ENCODE results near the gene XRN1.

The XRN1 gene

DNA sequence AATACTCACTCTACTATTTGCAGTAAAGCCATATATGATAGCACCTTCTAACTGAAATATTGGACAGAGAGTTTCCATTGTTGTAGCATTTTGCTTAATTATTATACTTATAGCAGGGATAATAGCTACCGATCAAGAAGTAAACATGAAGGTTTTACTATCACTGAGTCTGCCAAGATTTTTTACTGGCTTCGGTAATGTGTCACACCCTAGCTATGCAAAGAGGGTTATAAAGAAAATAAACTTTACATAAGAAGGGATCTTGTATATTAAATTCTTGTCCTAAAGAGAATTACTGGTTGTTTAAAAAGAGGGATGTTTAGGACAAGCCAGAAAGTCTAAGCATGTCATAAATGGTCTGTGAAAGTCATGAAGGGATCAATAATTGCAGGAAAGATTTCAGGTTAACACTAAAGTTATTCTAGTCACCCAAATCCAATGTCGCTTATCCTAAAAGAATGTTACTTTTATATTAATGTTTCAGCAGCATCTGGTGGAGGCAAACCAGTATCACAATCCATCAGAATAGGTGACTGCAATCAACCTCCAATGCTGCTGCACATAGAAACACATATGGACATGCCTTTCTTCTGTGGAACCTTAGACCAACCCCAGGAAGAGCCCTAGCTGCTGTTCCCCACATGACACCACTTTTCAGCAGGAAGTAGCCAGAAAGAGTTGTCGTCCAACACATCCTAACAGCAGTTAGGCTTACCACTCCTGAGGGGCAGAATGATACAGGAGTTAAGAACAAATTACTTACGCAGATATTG lies 159.8 kb downstream of the XRN1 start:
- H3K36me3 ChIP-seq (ENCODE audit: insufficient read depth, low read length), result no peaks in the 10 kb centered on the region
- H3K4me1 ChIP-seq (ENCODE audit: insufficient read depth, low read length), result no peaks in the 10 kb centered on the region
- H2AFZ ChIP-seq (ENCODE audit: low read depth, low read length), result no peak overlapping the region
- peaks cover 7% of the 10 kb centered on the region for H3K9me3 ChIP-seq (ENCODE audit: low read length)
- H3K27me3 ChIP-seq (ENCODE audit: insufficient read depth, low read length), result no peaks in the 10 kb centered on the region
- no peak overlapping the region for H3K4me3 ChIP-seq (ENCODE audit: low read length)

DNA sequence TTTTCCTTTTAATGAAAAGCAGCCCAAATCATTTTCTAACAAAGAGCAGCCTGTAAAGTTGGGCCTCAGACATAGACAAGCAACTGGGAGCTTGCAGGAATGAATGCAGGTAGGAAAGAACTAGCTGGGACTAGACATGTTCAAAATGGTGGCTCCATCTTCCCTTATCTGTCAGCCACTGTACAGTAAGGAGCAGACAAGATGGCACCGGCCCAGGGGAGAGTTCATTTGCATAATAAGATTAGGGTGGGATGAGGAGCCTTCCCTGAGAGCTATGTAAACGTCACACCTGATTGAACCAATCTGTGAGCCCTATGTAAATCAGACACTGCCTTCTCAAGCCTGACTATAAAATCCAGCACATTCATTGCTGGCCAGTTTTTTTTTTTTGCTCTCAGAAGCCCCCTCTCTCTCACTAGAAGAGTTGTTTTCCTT lies 162.7 kb downstream of the XRN1 start:
- Histone ChIP-seq H2AFZ (ENCODE audit: low read depth, low read length) (no peak overlapping the region), H3K4me1 (ENCODE audit: insufficient read depth, low read length) (no peaks in the 10 kb centered on the region), H3K36me3 (ENCODE audit: insufficient read depth, low read length) (no peaks in the 10 kb centered on the region), H3K9me3 (ENCODE audit: low read length) (peaks cover 7% of the 10 kb centered on the region), H3K4me3 (ENCODE audit: low read length) (no peak overlapping the region), H3K27me3 (ENCODE audit: insufficient read depth, low read length) (no peaks in the 10 kb centered on the region)

DNA sequence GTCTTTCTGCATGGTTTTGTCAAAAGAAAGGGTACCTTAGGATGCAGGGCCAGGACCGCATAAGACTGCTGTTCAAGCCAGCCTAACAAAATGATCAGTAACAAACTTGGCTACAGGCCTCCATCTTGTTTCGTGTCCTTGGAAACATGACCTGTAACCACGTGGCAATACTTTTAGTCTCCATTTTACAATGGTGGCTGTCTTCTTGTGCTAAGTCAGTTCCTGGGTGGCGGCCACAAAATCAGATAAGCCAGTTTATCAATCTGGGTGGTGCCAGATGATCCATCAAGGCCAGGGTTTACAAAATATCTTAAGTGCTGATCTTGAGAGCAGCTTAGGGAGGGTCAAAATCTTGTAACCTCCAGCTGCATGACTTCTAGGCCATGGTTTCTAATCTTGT lies 165.3 kb downstream of the XRN1 start:
- H2AFZ ChIP-seq (ENCODE audit: low read depth, low read length), result no peak overlapping the region
- H3K4me1 ChIP-seq (ENCODE audit: insufficient read depth, low read length), result peaks cover 3% of the 10 kb centered on the region
- H3K36me3 ChIP-seq (ENCODE audit: insufficient read depth, low read length), result no peaks in the 10 kb centered on the region
- no peaks in the 10 kb centered on the region for H3K27me3 ChIP-seq (ENCODE audit: insufficient read depth, low read length)
- H3K4me3 ChIP-seq (ENCODE audit: low read length), result no peak overlapping the region
- no peaks in the 10 kb centered on the region for H3K9me3 ChIP-seq (ENCODE audit: low read length)

DNA sequence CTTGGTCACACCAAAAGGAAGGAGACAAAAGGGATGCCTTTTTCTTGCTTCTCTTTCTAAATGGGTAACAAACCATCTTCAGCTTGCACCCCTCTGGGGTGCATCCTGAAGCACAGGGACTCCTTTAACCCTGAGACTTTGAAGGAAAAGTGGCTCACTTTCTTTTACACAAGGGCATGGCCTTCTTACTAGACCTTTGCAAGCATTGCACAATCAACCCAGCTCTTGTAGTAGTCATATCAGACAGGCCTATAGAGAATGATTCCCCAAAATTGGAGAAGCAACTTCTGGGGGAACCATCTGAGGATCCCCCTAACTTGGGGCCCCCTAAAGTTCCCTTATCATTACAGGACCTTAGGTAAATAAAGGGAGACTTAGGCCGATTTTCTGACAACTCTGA lies 166.4 kb downstream of the XRN1 start:
- Histone ChIP-seq H3K36me3 (ENCODE audit: insufficient read depth, low read length) (no peaks in the 10 kb centered on the region), H3K9me3 (ENCODE audit: low read length) (no peaks in the 10 kb centered on the region), H3K27me3 (ENCODE audit: insufficient read depth, low read length) (no peaks in the 10 kb centered on the region), H2AFZ (ENCODE audit: low read depth, low read length) (no peak overlapping the region), H3K4me1 (ENCODE audit: insufficient read depth, low read length) (peaks cover 3% of the 10 kb centered on the region), H3K4me3 (ENCODE audit: low read length) (no peak overlapping the region)

DNA sequence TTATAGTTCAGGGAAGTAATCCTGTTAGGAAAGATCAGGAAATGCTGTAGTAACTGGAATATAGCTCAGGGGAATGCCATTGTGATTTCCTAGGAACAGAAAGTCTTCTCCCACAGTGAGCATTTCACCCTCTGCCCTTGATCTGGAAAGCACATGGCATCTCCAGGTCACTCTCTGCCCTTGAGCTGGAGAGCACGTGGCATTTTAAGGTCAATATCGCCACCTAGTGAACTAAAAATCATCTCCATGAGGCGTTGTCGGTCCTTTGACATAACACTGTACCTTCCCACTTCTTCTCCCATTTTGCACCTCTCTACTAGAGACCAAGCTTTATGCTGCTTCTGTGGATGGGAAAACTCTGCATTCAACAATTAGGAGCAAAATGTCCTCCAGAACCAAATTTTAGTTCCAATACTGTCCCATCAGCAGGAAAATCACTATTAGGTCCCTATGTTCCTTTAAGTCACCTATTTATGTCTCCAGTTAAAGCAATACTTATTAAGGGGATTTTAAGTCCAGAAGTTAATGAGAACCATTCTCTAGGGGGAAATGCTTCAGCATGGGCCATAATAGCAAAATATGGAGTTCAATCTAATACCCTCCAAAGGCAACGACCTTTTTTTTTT lies 167.8 kb downstream of the XRN1 start:
- no peaks in the 10 kb centered on the region for H3K36me3 ChIP-seq (ENCODE audit: insufficient read depth, low read length)
- peaks cover 3% of the 10 kb centered on the region for H3K4me1 ChIP-seq (ENCODE audit: insufficient read depth, low read length)
- no peak overlapping the region for H2AFZ ChIP-seq (ENCODE audit: low read depth, low read length)
- no peaks in the 10 kb centered on the region for H3K27me3 ChIP-seq (ENCODE audit: insufficient read depth, low read length)
- no peaks in the 10 kb centered on the region for H3K9me3 ChIP-seq (ENCODE audit: low read length)
- no peak overlapping the region for H3K4me3 ChIP-seq (ENCODE audit: low read length)

DNA sequence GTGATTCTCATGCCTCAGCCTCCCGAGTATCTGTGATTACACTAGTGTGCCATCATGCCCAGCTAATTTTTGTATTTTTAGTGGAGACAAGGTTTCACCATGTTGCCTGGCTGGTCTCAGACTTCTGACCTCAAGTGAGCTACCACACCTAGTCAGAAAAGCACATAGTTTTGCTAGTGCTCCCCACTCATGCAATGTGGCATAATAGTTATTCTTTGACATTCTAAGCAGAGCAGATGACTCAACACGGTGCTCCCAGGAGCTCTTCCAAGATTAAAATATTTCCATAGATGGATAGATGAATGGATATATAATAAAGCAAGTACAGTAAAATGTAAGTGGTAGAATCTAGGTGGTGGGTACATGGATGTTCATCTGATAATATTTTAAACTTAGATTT lies 169.4 kb downstream of the XRN1 start:
- Histone ChIP-seq H3K9me3 (ENCODE audit: low read length) (no peaks in the 10 kb centered on the region), H3K4me3 (ENCODE audit: low read length) (no peak overlapping the region), H3K27me3 (ENCODE audit: insufficient read depth, low read length) (no peaks in the 10 kb centered on the region), H3K4me1 (ENCODE audit: insufficient read depth, low read length) (peaks cover 3% of the 10 kb centered on the region), H3K36me3 (ENCODE audit: insufficient read depth, low read length) (no peaks in the 10 kb centered on the region), H2AFZ (ENCODE audit: low read depth, low read length) (no peak overlapping the region)

DNA sequence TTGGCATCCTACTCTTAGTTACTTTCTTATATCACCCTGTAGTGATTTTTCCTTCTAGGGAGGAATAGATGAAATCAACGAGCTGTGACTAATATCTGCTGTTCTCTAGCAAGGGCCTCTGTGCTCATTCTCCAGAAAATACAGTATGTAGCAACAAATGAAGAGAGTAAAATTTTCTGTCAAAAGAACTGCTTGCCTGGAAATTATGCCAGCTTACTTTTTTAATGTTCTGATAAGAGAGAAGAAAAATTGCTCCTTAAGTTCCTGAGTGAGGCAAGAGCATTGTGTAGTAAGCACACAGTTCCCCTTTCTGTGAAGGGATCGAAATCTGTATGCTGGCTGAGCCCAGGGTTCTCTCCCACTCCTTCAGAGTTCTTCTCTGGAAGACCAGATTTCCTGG lies 171.1 kb downstream of the XRN1 start:
- H3K36me3 ChIP-seq (ENCODE audit: insufficient read depth, low read length), result no peaks in the 10 kb centered on the region
- H2AFZ ChIP-seq (ENCODE audit: low read depth, low read length), result no peak overlapping the region
- no peaks in the 10 kb centered on the region for H3K27me3 ChIP-seq (ENCODE audit: insufficient read depth, low read length)
- peaks cover 5% of the 10 kb centered on the region for H3K4me1 ChIP-seq (ENCODE audit: insufficient read depth, low read length)
- H3K9me3 ChIP-seq (ENCODE audit: low read length), result no peaks in the 10 kb centered on the region
- no peak overlapping the region for H3K4me3 ChIP-seq (ENCODE audit: low read length)

DNA sequence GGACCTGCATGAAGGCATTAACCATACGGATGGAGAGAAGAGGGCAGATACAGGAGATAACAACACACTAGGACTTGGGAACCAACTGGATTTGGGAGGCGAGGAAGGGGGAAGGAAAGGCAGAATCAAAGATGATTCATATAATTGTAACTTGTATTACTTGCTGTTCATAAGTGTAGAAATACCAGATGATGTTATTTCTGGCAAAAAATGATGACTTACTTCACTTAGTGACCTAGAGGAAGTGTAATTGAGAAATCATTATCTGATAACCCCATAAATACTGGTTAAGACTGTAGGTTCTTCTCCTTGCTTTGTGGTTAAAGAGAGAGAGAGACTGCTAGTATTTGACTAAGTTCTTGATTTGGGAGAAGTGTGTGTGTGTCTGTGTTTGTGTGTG lies 172.0 kb downstream of the XRN1 start:
- H2AFZ ChIP-seq (ENCODE audit: low read depth, low read length), result no peak overlapping the region
- peaks cover 5% of the 10 kb centered on the region for H3K4me1 ChIP-seq (ENCODE audit: insufficient read depth, low read length)
- no peaks in the 10 kb centered on the region for H3K9me3 ChIP-seq (ENCODE audit: low read length)
- no peaks in the 10 kb centered on the region for H3K27me3 ChIP-seq (ENCODE audit: insufficient read depth, low read length)
- no peak overlapping the region for H3K4me3 ChIP-seq (ENCODE audit: low read length)
- no peaks in the 10 kb centered on the region for H3K36me3 ChIP-seq (ENCODE audit: insufficient read depth, low read length)

DNA sequence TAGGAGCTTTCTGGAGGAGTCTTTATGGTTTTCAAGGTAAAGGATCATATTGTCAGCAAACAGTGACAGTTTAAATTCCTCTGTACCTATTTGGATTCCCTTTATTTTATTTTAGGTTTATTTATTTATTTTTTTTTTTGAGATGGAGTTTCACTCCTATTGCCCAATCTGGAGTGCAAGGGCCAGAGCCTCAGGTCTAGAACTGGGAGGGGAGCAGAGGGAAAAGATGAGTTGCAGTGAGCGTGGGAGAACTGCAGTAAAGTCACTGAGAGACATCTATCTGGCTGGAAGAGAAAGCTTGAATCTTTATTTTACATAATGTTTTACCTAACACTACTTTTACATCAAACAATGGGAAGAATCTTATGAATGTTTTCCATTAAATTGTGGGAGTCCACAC lies 172.9 kb downstream of the XRN1 start:
- H3K9me3 ChIP-seq (ENCODE audit: low read length), result no peaks in the 10 kb centered on the region
- no peaks in the 10 kb centered on the region for H3K36me3 ChIP-seq (ENCODE audit: insufficient read depth, low read length)
- no peaks in the 10 kb centered on the region for H3K27me3 ChIP-seq (ENCODE audit: insufficient read depth, low read length)
- H3K4me1 ChIP-seq (ENCODE audit: insufficient read depth, low read length), result peaks cover 5% of the 10 kb centered on the region
- no peak overlapping the region for H2AFZ ChIP-seq (ENCODE audit: low read depth, low read length)
- no peak overlapping the region for H3K4me3 ChIP-seq (ENCODE audit: low read length)

DNA sequence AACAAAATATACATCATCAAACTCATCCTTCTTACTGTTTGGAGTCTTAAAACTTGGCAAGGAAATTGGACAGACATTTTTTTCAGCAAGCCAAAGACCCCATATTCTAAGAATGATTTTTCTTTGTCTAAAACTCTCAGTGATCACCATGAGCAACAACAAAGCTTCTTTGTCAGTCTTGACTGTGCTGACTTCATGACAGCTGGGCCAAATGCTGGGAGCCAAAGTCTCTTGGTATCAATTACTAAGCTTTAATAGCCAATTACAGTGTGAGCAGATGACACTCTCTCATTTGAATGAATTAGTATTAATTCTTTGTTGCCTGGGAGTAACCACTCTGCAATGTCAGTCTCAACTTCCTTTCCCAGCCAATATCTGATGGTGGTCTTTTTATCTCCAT lies 174.3 kb downstream of the XRN1 start:
- H2AFZ ChIP-seq (ENCODE audit: low read depth, low read length), result peak overlapping the region; percentile 34
- H3K4me3 ChIP-seq (ENCODE audit: low read length), result no peak overlapping the region
- no peaks in the 10 kb centered on the region for H3K36me3 ChIP-seq (ENCODE audit: insufficient read depth, low read length)
- H3K9me3 ChIP-seq (ENCODE audit: low read length), result no peaks in the 10 kb centered on the region
- H3K4me1 ChIP-seq (ENCODE audit: insufficient read depth, low read length), result peaks cover 2% of the 10 kb centered on the region
- H3K27me3 ChIP-seq (ENCODE audit: insufficient read depth, low read length), result no peaks in the 10 kb centered on the region

DNA sequence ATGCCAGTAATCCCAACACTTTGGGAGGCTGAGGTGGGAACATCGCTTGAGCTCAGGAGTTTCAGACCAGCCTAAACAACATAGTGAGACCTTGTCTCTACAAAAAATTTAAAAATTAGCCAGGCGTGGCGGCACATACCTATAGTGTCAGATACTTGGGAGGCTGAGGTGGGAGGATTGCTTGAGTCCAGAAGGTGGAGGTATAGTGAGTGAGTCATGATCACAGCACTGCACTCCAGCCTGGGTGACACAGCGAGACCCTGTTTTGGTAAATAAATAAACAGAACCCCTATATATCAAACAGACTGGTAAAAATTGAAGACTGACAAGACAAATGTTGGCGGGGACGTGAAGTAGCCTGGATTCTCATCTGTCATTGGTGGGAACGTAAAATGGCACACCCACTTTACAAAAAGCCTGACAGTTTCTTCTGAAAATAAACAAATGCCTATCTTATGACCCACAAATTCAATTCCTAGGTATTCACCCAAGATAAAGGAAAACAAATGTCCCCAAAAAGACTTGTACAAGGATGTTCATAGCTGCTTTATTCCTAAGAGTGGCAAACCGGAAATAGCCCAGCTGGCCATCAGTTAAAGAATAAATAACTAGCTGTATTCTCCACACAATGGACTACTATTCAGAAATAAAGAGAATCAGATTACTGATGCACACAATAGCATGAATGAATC lies 175.5 kb downstream of the XRN1 start:
- Histone ChIP-seq H2AFZ (ENCODE audit: low read depth, low read length) (peak overlapping the region; percentile 34), H3K4me1 (ENCODE audit: insufficient read depth, low read length) (peaks cover 2% of the 10 kb centered on the region), H3K27me3 (ENCODE audit: insufficient read depth, low read length) (no peaks in the 10 kb centered on the region), H3K36me3 (ENCODE audit: insufficient read depth, low read length) (no peaks in the 10 kb centered on the region), H3K4me3 (ENCODE audit: low read length) (no peak overlapping the region), H3K9me3 (ENCODE audit: low read length) (no peaks in the 10 kb centered on the region)

DNA sequence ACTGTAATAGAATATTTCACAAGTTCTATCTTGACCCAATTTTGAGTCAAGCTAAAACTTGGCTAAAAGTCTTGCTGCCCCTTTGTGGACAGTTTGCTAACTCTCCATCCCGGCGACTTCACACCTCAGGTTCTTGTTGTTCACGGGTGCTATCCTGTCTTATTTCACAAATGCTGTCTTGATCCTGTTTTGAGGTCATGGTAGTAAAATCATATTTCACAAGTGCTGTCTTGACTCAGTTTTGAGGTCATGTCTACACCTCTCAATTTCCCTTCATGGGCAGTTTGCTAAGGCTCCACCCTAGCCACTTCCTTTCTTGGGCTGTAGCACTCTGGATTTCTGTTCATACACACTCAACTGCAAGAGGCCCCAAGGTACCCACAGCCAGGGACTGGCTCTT lies 177.4 kb downstream of the XRN1 start:
- Histone ChIP-seq H3K4me1 (ENCODE audit: insufficient read depth, low read length) (peaks cover 2% of the 10 kb centered on the region), H3K27me3 (ENCODE audit: insufficient read depth, low read length) (no peaks in the 10 kb centered on the region)

DNA sequence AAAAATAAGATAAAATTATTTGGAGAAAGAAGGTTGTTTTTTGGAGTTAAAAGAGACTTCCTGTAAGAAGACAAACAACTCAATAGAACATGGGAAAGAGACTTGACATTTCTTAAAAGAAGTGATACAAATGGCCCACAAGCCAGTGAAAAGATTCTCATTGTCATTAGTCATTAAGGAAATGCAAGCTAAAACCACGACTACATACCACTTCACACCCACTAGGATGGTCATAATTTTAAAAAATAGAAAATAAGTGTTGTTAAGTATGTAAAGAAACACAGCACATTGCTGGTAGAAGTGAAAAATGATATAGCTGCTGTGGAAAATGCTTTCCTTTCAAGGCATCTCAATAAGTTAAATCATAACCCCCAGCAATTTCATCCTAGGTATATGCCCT lies 178.1 kb downstream of the XRN1 start:
- no peak overlapping the region for H2AFZ ChIP-seq (ENCODE audit: low read depth, low read length)
- H3K36me3 ChIP-seq (ENCODE audit: insufficient read depth, low read length), result no peaks in the 10 kb centered on the region
- peaks cover 2% of the 10 kb centered on the region for H3K4me1 ChIP-seq (ENCODE audit: insufficient read depth, low read length)
- no peak overlapping the region for H3K4me3 ChIP-seq (ENCODE audit: low read length)
- no peaks in the 10 kb centered on the region for H3K9me3 ChIP-seq (ENCODE audit: low read length)
- no peaks in the 10 kb centered on the region for H3K27me3 ChIP-seq (ENCODE audit: insufficient read depth, low read length)

More for the DNA sequence above, 177.4 kb downstream of the XRN1 start:
- Histone ChIP-seq H3K9me3 (ENCODE audit: low read length) (no peaks in the 10 kb centered on the region), H3K36me3 (ENCODE audit: insufficient read depth, low read length) (no peaks in the 10 kb centered on the region), H3K4me3 (ENCODE audit: low read length) (no peak overlapping the region), H2AFZ (ENCODE audit: low read depth, low read length) (no peak overlapping the region)
